ENCODE results near the gene MYCN. TPM values are rescaled to one million over a fixed set of nuclear protein-coding genes. Genes with fewer than 3 reads are reported as not detected.

MYCN gene
- total and polyA plus RNA-seq, 4 donors = 0.16 to 1.3 TPM; not detected in 2

DNA sequence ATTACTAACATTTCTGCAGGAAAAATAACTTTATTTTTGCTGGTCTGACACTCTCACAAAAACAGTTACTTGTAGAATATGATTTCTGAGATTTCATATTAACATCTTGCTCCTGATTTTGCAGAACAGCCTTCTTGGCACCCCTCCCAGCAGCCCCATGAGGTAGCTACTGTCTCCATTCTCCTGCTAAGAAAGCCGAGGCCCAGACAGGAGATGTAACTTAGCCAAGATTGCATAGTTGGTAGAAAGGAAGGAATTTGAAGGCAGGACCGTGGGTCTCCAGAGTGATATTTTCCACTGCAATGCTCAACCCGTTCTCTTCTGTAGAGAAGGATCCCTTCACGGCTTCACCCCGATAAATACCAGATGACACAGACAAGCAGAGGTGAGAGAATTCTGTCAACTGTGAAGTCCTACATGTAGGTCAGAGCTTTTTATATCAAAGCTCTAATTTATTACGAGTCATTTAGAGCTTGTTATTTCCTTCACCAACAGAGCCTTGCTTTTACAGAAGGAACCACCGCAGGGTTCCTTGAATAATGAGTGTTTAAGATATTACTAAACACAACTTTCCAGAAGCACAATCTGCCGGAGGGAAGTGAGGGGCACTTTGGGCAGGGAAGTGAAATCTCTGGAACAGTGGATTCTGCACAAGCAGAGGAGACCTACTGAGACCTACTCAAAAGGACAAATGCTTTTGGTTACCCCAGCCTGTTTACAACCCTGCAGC lies 48.0 kb upstream of the MYCN start:
- Histone ChIP-seq H3K27ac (ENCODE audit: low read depth in 1 of 2, low read length in 2 of 2) (no peak overlapping the region), H3K36me3 (ENCODE audit: control insufficient read depth in 4 of 4, insufficient read depth in 3 of 4, low read depth in 1 of 4, low read length in 3 of 4) (no peaks in the 10 kb centered on the region), H3K9ac (ENCODE audit: low read depth in 1 of 2, low read length in 2 of 2) (no peak overlapping the region), H3K9me3 (ENCODE audit: control insufficient read depth in 4 of 4, low read length in 3 of 4) (no peaks in the 10 kb centered on the region), H3K4me3 (ENCODE audit: low read depth in 1 of 3, low read length in 3 of 3) (no peak overlapping the region), H3K27me3 (ENCODE audit: control insufficient read depth in 4 of 4, insufficient read depth in 4 of 4, low read length in 3 of 4) (no peaks in the 10 kb centered on the region), H3K4me1 (ENCODE audit: control insufficient read depth in 4 of 4, insufficient read depth in 4 of 4, low read length in 3 of 4) (no peaks in the 10 kb centered on the region)
- TF ChIP-seq SP1 (IDR thresholded peaks at IDR 0.05) = no peak
- DNase-seq (ENCODE audit: low spot score) = no peak
- 85% methylated on average over 8 of the region's 8 CpGs for WGBS

DNA sequence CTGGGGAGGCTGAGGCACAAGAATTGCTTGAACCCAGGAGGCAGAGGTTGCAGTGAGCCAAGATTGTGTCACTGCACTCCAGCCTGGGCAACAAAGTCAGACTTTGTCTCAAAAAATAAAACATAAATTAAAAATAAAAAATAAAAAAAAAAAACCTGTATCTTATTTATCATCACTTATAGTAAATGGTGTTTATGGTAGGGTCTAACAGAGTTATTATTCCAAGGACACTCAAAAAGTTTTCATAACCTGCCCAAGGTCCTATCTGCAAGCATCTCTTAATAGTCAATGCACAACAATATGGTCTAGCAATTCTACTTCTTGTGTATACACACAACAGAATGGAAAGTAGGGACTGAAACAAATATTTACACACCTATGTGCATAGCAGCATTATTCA lies 47.3 kb upstream of the MYCN start:
- H3K27me3 ChIP-seq (ENCODE audit: control insufficient read depth in 4 of 4, insufficient read depth in 4 of 4, low read length in 3 of 4) = no peaks in the 10 kb centered on the region
- no peaks in the 10 kb centered on the region for H3K36me3 ChIP-seq (ENCODE audit: control insufficient read depth in 4 of 4, insufficient read depth in 3 of 4, low read depth in 1 of 4, low read length in 3 of 4)
- no peak overlapping the region for H3K4me3 ChIP-seq (ENCODE audit: low read depth in 1 of 3, low read length in 3 of 3)
- H3K27ac ChIP-seq (ENCODE audit: low read depth in 1 of 2, low read length in 2 of 2) = no peak overlapping the region
- peaks cover under 1 to 3% (median 3%) of the 10 kb centered on the region in 4 donors for H3K9me3 ChIP-seq (ENCODE audit: control insufficient read depth in 4 of 4, low read length in 3 of 4)
- no peak for TF ChIP-seq HNF4A (conservative IDR thresholded peaks at IDR 0.05)
- no peak for TF ChIP-seq HNF4G (IDR thresholded peaks at IDR 0.05)
- TF ChIP-seq, protein P1, sequence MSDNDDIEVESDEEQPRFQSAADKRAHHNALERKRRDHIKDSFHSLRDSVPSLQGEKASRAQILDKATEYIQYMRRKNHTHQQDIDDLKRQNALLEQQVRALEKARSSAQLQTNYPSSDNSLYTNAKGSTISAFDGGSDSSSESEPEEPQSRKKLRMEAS (IDR thresholded peaks at IDR 0.05) = no peak
- TF ChIP-seq JUND (IDR thresholded peaks at IDR 0.05) = no peak
- TF ChIP-seq GABPA (IDR thresholded peaks at IDR 0.05 in 1 of 2, conservative IDR thresholded peaks at IDR 0.05 in 1 of 2) = no peak
- TF ChIP-seq, protein P2, sequence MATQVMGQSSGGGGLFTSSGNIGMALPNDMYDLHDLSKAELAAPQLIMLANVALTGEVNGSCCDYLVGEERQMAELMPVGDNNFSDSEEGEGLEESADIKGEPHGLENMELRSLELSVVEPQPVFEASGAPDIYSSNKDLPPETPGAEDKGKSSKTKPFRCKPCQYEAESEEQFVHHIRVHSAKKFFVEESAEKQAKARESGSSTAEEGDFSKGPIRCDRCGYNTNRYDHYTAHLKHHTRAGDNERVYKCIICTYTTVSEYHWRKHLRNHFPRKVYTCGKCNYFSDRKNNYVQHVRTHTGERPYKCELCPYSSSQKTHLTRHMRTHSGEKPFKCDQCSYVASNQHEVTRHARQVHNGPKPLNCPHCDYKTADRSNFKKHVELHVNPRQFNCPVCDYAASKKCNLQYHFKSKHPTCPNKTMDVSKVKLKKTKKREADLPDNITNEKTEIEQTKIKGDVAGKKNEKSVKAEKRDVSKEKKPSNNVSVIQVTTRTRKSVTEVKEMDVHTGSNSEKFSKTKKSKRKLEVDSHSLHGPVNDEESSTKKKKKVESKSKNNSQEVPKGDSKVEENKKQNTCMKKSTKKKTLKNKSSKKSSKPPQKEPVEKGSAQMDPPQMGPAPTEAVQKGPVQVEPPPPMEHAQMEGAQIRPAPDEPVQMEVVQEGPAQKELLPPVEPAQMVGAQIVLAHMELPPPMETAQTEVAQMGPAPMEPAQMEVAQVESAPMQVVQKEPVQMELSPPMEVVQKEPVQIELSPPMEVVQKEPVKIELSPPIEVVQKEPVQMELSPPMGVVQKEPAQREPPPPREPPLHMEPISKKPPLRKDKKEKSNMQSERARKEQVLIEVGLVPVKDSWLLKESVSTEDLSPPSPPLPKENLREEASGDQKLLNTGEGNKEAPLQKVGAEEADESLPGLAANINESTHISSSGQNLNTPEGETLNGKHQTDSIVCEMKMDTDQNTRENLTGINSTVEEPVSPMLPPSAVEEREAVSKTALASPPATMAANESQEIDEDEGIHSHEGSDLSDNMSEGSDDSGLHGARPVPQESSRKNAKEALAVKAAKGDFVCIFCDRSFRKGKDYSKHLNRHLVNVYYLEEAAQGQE (IDR thresholded peaks at IDR 0.05) = no peak
- no peak overlapping the region for H3K9ac ChIP-seq (ENCODE audit: low read depth in 1 of 2, low read length in 2 of 2)
- no peaks in the 10 kb centered on the region for H3K4me1 ChIP-seq (ENCODE audit: control insufficient read depth in 4 of 4, insufficient read depth in 4 of 4, low read length in 3 of 4)
- DNase-seq (ENCODE audit: low spot score) = no peak

DNA sequence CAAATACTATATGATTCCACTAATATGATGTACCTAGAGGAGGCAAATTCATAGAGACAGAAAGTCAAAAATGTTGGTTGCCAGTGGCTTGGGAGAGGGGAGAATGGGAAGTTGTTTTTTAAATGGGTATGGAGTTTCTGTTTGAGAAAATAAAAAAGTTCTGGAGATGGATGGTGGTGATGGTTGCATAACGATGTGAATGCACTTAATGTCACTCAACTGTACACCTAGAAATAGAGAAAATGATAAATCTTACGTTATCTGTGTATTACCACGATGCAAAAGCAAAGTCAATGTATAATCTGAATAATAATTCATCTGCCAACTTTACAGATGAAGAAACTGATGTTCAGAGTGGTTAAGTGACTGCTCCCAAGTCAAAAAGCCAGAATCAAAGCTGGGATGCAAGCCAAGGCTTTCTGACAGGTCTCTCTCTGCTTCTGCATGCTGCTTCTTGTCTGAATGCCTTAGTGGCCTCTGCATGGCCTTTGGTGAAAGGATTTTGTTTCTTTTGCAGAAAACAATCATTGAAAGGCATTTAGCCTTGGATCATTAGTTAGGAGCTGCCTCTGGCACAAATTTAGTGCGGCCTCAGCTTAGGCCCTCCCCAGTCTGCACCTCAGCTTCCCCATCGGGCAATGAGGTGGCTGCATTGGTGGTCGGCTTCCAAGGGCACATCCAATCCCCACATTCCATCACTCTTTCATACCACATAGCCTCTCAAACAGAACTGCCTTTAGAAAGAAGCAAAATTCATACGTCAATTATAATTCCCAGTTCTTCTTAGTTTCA lies 46.5 kb upstream of the MYCN start:
- no peak overlapping the region for H3K4me3 ChIP-seq (ENCODE audit: low read depth in 1 of 3, low read length in 3 of 3)
- H3K9me3 ChIP-seq (ENCODE audit: control insufficient read depth in 4 of 4, low read length in 3 of 4) = peaks cover 2 to 6% (median 3%) of the 10 kb centered on the region in 4 donors
- H3K27me3 ChIP-seq (ENCODE audit: control insufficient read depth in 4 of 4, insufficient read depth in 4 of 4, low read length in 3 of 4) = no peaks in the 10 kb centered on the region
- no peaks in the 10 kb centered on the region for H3K4me1 ChIP-seq (ENCODE audit: control insufficient read depth in 4 of 4, insufficient read depth in 4 of 4, low read length in 3 of 4)
- H3K36me3 ChIP-seq (ENCODE audit: control insufficient read depth in 4 of 4, insufficient read depth in 3 of 4, low read depth in 1 of 4, low read length in 3 of 4) = no peaks in the 10 kb centered on the region
- no peak overlapping the region for H3K27ac ChIP-seq (ENCODE audit: low read depth in 1 of 2, low read length in 2 of 2)
- WGBS = 88% methylated on average over 7 of the region's 7 CpGs
- no peak for TF ChIP-seq EGR1 (IDR thresholded peaks at IDR 0.05; ENCODE audit: low read depth in 2 of 2)
- no peak for TF ChIP-seq YY1 (IDR thresholded peaks at IDR 0.05)
- no peak for TF ChIP-seq HNF4A (conservative IDR thresholded peaks at IDR 0.05)
- TF ChIP-seq RXRA (IDR thresholded peaks at IDR 0.05) = no peak
- TF ChIP-seq NR2F2 (IDR thresholded peaks at IDR 0.05) = no peak
- DNase-seq (ENCODE audit: low spot score) = no peak
- no peak overlapping the region for H3K9ac ChIP-seq (ENCODE audit: low read depth in 1 of 2, low read length in 2 of 2)
